H1 (cell line): Measurements from ENCODE around the gene GPA33. TPM values are rescaled to one million over a fixed set of nuclear protein-coding genes. Genes with fewer than 3 reads are reported as not detected.

Source experiments
- CTCF ChIA-PET: fragments of 300-600 bp; sonication (Branson Sonifier 250); formaldehyde crosslinking; loops from one replicate; lab custom pipeline; 2021; ENCODE audit not compliant: partially characterized antibody; lab: Charles Lee
- POLR2A ChIA-PET: fragments of 300-600 bp; sonication (Branson Sonifier 250); formaldehyde crosslinking; loops from one replicate; lab custom pipeline; 2021; ENCODE audit warnings: inconsistent platforms; ENCODE audit not compliant: partially characterized antibody; lab: Charles Lee
- DNase-seq, 2 experiments: peaks; one replicate each; pipeline versions ENCODE4 v3.0.0 to v3.0.0-alpha.2; 2010 to 2022; ENCODE audit warnings: low spot score in 2 of 2, low read depth in 1 of 2, mixed read lengths in 1 of 2
- FAIRE-seq: peaks from 2 replicates; lab custom pipeline; 2011; peaks lifted over from hg19 to GRCh38; lab: Jason Lieb, UNC
- H2AFZ ChIP-seq: 2 replicates; pipeline ENCODE4 v1.8.1; 2012; ENCODE audit warnings: low read length, inconsistent platforms
- H2AK5ac ChIP-seq: 2 replicates; pipeline ENCODE4 v1.6.1; 2013; ENCODE audit warnings: low read depth, low read length
- H2BK120ac ChIP-seq: replicated peaks from 2 replicates; pipeline ENCODE3; 2013; ENCODE audit warnings: low read depth, low read length, inconsistent platforms
- H2BK12ac ChIP-seq: 2 replicates; pipeline ENCODE4 v1.6.1; 2013; ENCODE audit warnings: low read depth, low read length
- H2BK15ac ChIP-seq: 2 replicates; pipeline ENCODE4 v1.6.1; 2013; ENCODE audit warnings: low read length
- H2BK20ac ChIP-seq: 2 replicates; pipeline ENCODE4 v1.6.1; 2013; ENCODE audit warnings: low read length
- H2BK5ac ChIP-seq: 2 replicates; pipeline ENCODE4 v1.6.1; 2013; ENCODE audit warnings: low read depth, low read length
- H3K14ac ChIP-seq: 2 replicates; pipeline ENCODE4 v1.6.1; 2013; ENCODE audit warnings: inconsistent platforms; ENCODE audit not compliant: insufficient read length
- H3K18ac ChIP-seq: 2 replicates; pipeline ENCODE4 v1.6.1; 2013; ENCODE audit warnings: low read length; ENCODE audit errors: extremely low read depth
- H3K23ac ChIP-seq: 2 replicates; pipeline ENCODE4 v1.6.1; 2013; ENCODE audit warnings: inconsistent platforms; ENCODE audit not compliant: insufficient read length
- H3K23me2 ChIP-seq: 2 replicates; pipeline ENCODE4 v1.6.1; 2013; ENCODE audit warnings: low read depth, low read length
- H3K27ac ChIP-seq: 2 replicates; pipeline ENCODE4 v1.6.1; 2011; ENCODE audit warnings: low read depth, low read length, inconsistent platforms
- H3K27me3 ChIP-seq, 4 experiments: replicated peaks in 1 of 4; 1 replicate in 1 of 4; 2 replicates in 3 of 4; pipeline versions ENCODE4 v1.6.1 to v1.8.1; 2011 to 2013; ENCODE audit warnings: low read length in 3 of 4, mild to moderate bottlenecking in 3 of 4, inconsistent platforms in 2 of 4, mixed read lengths in 2 of 4, moderate library complexity in 1 of 4; ENCODE audit not compliant: control insufficient read depth in 3 of 4, insufficient read depth in 3 of 4; ENCODE audit errors: extremely low read depth in 1 of 4
- H3K36me3 ChIP-seq, 4 experiments: 2 replicates each; pipeline versions ENCODE4 v1.6.1 to v1.8.1; 2011 to 2013; ENCODE audit warnings: mild to moderate bottlenecking in 4 of 4, low read length in 3 of 4, moderate library complexity in 2 of 4, control low read depth in 1 of 4, inconsistent platforms in 1 of 4; ENCODE audit not compliant: insufficient read depth in 4 of 4, control insufficient read depth in 2 of 4
- H3K4ac ChIP-seq: replicated peaks from 2 replicates; pipeline ENCODE3; 2013; ENCODE audit warnings: low read length, low read depth, mixed read lengths, inconsistent platforms; ENCODE audit not compliant: insufficient read length
- H3K4me1 ChIP-seq, 4 experiments: replicated peaks in 1 of 4; 1 replicate in 1 of 4; 2 replicates in 3 of 4; pipeline versions ENCODE4 v1.6.1 to v1.8.1; 2011 to 2013; ENCODE audit warnings: low read length in 3 of 4, inconsistent platforms in 2 of 4, mixed read lengths in 1 of 4; ENCODE audit not compliant: insufficient read depth in 4 of 4, control insufficient read depth in 3 of 4
- H3K4me2 ChIP-seq, 2 experiments: 2 replicates each; pipeline versions ENCODE4 v1.6.1 to v1.8.1; 2011 to 2013; ENCODE audit warnings: low read depth in 2 of 2, low read length in 2 of 2, control low read depth in 1 of 2, inconsistent platforms in 1 of 2, mild to moderate bottlenecking in 1 of 2; ENCODE audit not compliant: insufficient read depth in 1 of 2
- H3K4me3 ChIP-seq, 4 experiments: fragments of 200-600, 300-600 bp in 1 of 4; sonication (generic), shearing (Covaris generic), sonication (Bioruptor Twin) in 1 of 4; 2 replicates each; pipeline versions ENCODE4 v1.5.1 to v1.8.1; 2011 to 2016; ENCODE audit warnings: low read length in 4 of 4, low read depth in 3 of 4, control low read depth in 2 of 4, inconsistent platforms in 2 of 4, mild to moderate bottlenecking in 2 of 4, mixed read lengths in 1 of 4, moderate library complexity in 1 of 4; ENCODE audit not compliant: insufficient read depth in 2 of 4; ENCODE audit errors: extremely low read depth in 1 of 4
- H3K56ac ChIP-seq: replicated peaks from 2 replicates; pipeline ENCODE3; 2013; ENCODE audit warnings: low read depth, mild to moderate bottlenecking, mixed read lengths, low read length, inconsistent platforms; ENCODE audit not compliant: insufficient read length
- H3K79me1 ChIP-seq: 2 replicates; pipeline ENCODE4 v1.6.1; 2013; ENCODE audit warnings: low read depth, low read length, control low read depth
- H3K79me2 ChIP-seq, 2 experiments: 2 replicates each; pipeline versions ENCODE4 v1.6.1 to v1.8.1; 2012 to 2013; ENCODE audit warnings: low read length in 2 of 2, mild to moderate bottlenecking in 2 of 2, inconsistent platforms in 1 of 2; ENCODE audit not compliant: insufficient read depth in 2 of 2, control insufficient read depth in 1 of 2
- H3K9ac ChIP-seq, 4 experiments: replicated peaks in 1 of 4; 1 replicate in 1 of 4; 2 replicates in 3 of 4; pipeline versions ENCODE4 v1.6.1 to v1.8.1; 2011 to 2013; ENCODE audit warnings: low read depth in 3 of 4, low read length in 3 of 4, control low read depth in 2 of 4, mild to moderate bottlenecking in 2 of 4, moderate library complexity in 2 of 4, inconsistent platforms in 1 of 4; ENCODE audit errors: extremely low read depth in 1 of 4
- H3K9me3 ChIP-seq, 2 experiments: 2 replicates each; pipeline versions ENCODE4 v1.6.1 to v1.8.1; 2012 to 2013; ENCODE audit warnings: mild to moderate bottlenecking in 2 of 2, moderate library complexity in 2 of 2, control low read depth in 1 of 2, inconsistent platforms in 1 of 2, low read depth in 1 of 2, low read length in 1 of 2, mixed read lengths in 1 of 2; ENCODE audit not compliant: insufficient read depth in 2 of 2
- H4K20me1 ChIP-seq, 2 experiments: replicated peaks in 1 of 2; 2 replicates each; pipeline versions ENCODE3 to v1.8.1; 2011 to 2013; ENCODE audit warnings: inconsistent platforms in 2 of 2, low read length in 2 of 2, mild to moderate bottlenecking in 1 of 2; ENCODE audit not compliant: insufficient read depth in 2 of 2, control insufficient read depth in 1 of 2
- H4K5ac ChIP-seq: 2 replicates; pipeline ENCODE4 v1.6.1; 2013; ENCODE audit warnings: low read length, low read depth, mixed read lengths, inconsistent platforms; ENCODE audit not compliant: insufficient read length
- H4K8ac ChIP-seq: 2 replicates; pipeline ENCODE4 v1.8.0; 2013; ENCODE audit warnings: mild to moderate bottlenecking, moderate library complexity, low read length, inconsistent platforms; ENCODE audit not compliant: insufficient read depth; ENCODE audit errors: extremely low read depth
- H4K91ac ChIP-seq: replicated peaks from 2 replicates; pipeline ENCODE3; 2013; ENCODE audit warnings: low read length, mixed read lengths, inconsistent platforms; ENCODE audit not compliant: insufficient read length
- BACH1 ChIP-seq: IDR thresholded peaks from 2 replicates; pipeline ENCODE4 v1.6.1; 2012; ENCODE audit warnings: low read length, improper control_type of control experiment
- KDM4A ChIP-seq: IDR thresholded peaks from one replicate; pipeline ENCODE4 v1.7.1; 2012; ENCODE audit warnings: low read depth, mild to moderate bottlenecking, moderate library complexity, low read length, inconsistent platforms; ENCODE audit not compliant: severe bottlenecking
- NANOG ChIP-seq: IDR thresholded peaks from 2 replicates; pipeline ENCODE4 v1.6.1; 2011; ENCODE audit warnings: low read length, low read depth, mild to moderate bottlenecking, inconsistent platforms; ENCODE audit not compliant: insufficient read depth, poor library complexity, severe bottlenecking
- WGBS, 2 experiments: shearing (Covaris generic) in 1 of 2; methylation state at CpG; one replicate each; pipeline versions ENCODE4 v1.1.6 to v1.1.7; 2013 to 2015; ENCODE audit warnings: low lambda C conversion rate in 2 of 2, mixed read lengths in 2 of 2, inconsistent platforms in 1 of 2, low coverage in 1 of 2, missing lambda C conversion rate in 1 of 2; ENCODE audit not compliant: insufficient replicate concordance in 2 of 2, insufficient coverage in 1 of 2, insufficient read length in 1 of 2; ENCODE audit errors: extremely low coverage in 1 of 2, missing lambda C conversion rate in 1 of 2; 5-methylcytosine and 5-hydroxymethylcytosine counted together
- polyA plus RNA-seq, 7 experiments: library from polyadenylated mRNA; depleted of rRNA in 3 of 7; stranded (reverse) in 5 of 7; unstranded in 2 of 7; fragments of >200 nt in 5 of 7; fragments of 200-250 nt in 2 of 7; gene quantifications; 1 replicate in 5 of 7; 2 replicates in 1 of 7; 4 replicates in 1 of 7; pipeline versions ENCODE4 v1.2.1 to v1.2.3, GENCODE V29; 2011 to 2013; ENCODE audit warnings: missing spikeins in 2 of 7, mixed read lengths in 2 of 7
- total RNA-seq: library from RNA; stranded (reverse); fragmentation: NEBNext Ultra II Directional; extraction: Animal tissue kit (Norgen Biotek cat#: 25700); gene quantifications from 2 replicates; pipeline ENCODE4 v1.2.1, GENCODE V29; 2021

Gene GPA33
- total and polyA plus RNA-seq, 2 of the 8 experiments (the other 6 are each of a cell fraction or from before 2014, with no cell fraction given): 0.19 to 0.67 TPM

GRCh38 chr1:167054531-167054930, 35.6 kb downstream of the GPA33 start:
- no peaks in the 10 kb centered on the region for H3K27me3 ChIP-seq
- CTCF ChIA-PET: interaction anchor here (0.6 to 18.6 kb wide), 12 partner anchors 8 to 389 kb away, joined by 4 to 874 read pairs (median 6); partner anchors contain the start of gene MAEL

More at GRCh38 chr1:167054531-167054930, 35.6 kb downstream of the GPA33 start:
- Histone ChIP-seq H3K56ac (no peak overlapping the region), H2AK5ac (no peak overlapping the region), H3K18ac (no peak overlapping the region), H2BK12ac (no peak overlapping the region), H3K79me1 (no peaks in the 10 kb centered on the region), H3K36me3 (no peaks in the 10 kb centered on the region), H3K23ac (no peak overlapping the region), H2BK15ac (no peak overlapping the region), H3K9ac (no peak overlapping the region), H3K4me1 (peaks cover 0 to 6% (median 2%) of the 10 kb centered on the region in 4 experiments; a peak in 4 of 7 replicates), H2BK20ac (no peak overlapping the region), H3K9me3 (no peaks in the 10 kb centered on the region), H3K23me2 (peaks cover 8% of the 10 kb centered on the region), H2BK5ac (no peak overlapping the region), H3K14ac (no peak overlapping the region), H3K79me2 (no peaks in the 10 kb centered on the region), H2BK120ac (no peak overlapping the region), H2AFZ (no peak overlapping the region), H4K8ac (no peak overlapping the region), H4K20me1 (peaks cover 0 to 7% of the 10 kb centered on the region in 2 experiments), H4K5ac (no peak overlapping the region), H4K91ac (no peak overlapping the region), H3K4me3 (no peak overlapping the region), H3K4me2 (no peak overlapping the region), H3K27ac (no peak overlapping the region), H3K4ac (no peak overlapping the region)
- TF ChIP-seq NANOG (no peak), KDM4A (no peak), BACH1 (no peak)
- POLR2A ChIA-PET: no interaction called here
- FAIRE-seq (no peak), DNase-seq (no peak)
- 87% methylated on average over 3 of the region's 3 CpGs; no CpG with 5 or more reads in 1 of the 2 experiments for WGBS, 2 experiments
